Germinal center (tissue), 1 donor: ENCODE results near the gene KCNQ1.

Experiments
- DNase-seq: peaks from one replicate; pipeline ENCODE4 v3.0.0; 2012; ENCODE audit warnings: mixed read lengths, low spot score

Gene KCNQ1

DNA sequence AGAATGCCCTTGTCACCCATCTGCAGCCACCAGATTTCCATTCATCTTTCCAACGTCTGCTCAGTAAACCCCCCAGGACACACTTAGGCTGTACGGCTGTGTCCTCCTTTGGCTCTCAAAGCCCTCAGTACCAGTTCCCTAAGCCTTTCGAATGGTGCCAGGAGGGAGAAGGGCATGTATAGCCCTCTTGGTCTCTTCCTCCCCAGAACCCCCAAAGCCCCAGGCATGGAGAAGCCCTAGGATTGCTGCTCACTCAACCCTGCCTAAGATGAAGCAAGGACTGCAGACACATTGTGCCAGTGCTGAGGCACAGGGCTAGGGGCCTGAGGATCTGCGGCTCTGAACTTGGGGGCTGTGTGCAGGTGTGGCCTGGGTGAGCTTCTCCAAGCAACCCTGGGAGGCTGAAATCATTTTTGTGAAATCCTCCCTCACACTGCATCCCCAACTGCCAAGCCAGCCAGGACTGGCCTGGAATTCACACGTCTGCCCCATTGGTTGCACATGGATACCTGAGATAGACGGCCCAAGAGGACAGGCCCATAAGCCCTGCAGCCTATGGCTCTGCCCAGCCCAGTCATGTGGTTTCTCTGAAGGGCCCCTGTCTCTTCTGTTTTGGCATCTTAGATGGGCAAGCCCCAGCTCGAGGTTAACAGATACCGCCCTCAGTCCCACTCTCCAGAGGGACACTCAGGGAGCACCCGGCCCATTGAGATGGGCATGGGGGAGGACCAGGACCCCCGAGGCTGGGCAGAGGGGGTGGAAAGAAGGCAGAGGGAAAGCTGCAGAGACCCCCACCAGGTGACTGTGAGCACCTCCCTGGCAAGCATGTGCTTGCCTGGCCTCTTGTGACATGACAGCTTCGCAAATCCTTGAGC, 221.0 kb downstream of the KCNQ1 start:
- no peak for DNase-seq

DNA sequence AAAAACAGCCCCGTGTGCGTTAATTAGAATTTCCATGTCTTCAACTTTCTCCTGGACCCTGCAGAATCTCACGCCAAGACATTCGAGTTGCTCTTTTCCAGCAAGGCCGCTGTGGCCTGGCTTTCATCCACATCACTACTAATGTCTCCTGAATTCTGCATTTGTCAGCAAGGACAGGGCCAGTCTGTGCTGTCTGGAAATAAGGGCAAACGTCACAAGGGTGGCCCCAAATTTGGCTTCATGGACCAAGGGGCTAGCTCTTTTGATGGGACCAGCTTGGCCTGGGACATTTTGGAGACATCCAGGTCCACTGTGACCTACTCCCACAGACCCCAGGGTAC, 221.6 kb downstream of the KCNQ1 start:
- no peak for DNase-seq

DNA sequence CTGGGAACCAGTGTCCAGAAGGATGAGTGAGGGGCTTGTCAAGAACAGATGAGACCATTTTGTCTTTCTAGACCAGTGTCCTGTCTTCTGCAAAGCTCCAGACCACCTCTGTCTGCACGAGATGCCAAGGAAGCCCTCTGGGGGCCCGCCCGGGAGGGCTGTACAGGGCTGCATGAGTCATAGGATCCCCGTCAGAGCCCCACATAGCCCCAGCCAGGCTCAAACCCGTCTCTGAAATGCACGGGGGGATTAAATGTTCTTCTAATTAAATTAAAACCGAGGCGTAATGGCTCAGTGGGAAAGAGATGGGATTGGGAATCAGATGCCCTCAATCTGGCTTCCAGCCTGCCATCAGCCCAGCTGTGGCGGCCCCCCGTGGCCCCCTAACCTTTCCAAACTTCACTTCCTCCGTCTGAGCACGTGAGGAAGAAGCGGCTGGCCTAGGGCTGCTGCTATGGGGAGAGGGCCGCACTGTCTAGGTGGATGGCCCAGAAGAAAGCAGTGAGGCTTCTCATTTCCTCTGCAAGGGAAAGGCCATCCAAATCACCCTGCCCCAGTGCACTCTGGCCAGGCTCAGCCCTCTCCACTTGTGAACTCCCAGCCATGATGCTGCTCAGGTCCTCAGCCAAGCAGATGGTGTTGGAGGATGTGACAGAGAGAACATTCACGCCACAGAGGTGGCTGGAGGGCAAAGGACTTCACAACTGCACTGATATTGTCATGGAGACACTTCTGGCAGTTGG, 222.2 kb downstream of the KCNQ1 start:
- DNase-seq = no peak

DNA sequence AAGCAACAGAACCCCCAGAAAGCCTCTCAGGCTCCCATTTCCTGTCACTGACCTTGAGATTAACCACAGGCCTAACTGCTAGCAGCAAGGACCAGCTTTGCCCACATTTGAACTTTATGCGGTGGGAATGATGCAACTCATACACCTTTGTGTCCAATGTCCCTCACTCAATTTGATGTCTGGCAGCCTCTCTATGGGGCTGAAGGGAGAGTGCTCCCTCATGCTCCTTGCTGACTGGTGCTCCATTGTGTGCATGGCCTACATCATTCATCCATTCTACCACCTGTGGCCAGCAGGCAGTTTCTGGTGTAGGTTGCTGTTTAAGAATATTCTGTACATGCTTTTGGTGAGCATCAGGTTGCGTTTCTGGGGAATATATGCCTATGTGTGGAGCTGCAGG, 223.1 kb downstream of the KCNQ1 start:
- DNase-seq = no peak

DNA sequence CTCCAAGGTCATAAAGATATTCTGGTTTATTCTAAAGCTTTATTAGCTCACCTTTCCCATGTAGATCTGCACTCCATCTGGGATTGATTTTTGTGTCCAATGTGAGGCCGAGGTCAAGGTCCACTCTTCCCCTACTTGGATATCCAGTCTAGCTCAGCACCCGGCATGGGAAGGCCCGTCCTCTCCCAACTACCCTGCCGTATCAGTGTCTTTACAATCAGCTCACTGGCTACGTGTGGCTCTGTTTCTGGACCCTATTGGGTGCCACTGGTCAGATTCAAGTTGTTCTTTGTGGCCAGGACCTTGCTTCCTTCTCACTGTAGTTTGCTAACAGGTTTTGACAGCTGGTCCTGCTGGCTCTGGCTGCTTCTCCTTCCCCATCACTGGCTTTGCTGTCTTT, 224.1 kb downstream of the KCNQ1 start:
- DNase-seq = no peak

DNA sequence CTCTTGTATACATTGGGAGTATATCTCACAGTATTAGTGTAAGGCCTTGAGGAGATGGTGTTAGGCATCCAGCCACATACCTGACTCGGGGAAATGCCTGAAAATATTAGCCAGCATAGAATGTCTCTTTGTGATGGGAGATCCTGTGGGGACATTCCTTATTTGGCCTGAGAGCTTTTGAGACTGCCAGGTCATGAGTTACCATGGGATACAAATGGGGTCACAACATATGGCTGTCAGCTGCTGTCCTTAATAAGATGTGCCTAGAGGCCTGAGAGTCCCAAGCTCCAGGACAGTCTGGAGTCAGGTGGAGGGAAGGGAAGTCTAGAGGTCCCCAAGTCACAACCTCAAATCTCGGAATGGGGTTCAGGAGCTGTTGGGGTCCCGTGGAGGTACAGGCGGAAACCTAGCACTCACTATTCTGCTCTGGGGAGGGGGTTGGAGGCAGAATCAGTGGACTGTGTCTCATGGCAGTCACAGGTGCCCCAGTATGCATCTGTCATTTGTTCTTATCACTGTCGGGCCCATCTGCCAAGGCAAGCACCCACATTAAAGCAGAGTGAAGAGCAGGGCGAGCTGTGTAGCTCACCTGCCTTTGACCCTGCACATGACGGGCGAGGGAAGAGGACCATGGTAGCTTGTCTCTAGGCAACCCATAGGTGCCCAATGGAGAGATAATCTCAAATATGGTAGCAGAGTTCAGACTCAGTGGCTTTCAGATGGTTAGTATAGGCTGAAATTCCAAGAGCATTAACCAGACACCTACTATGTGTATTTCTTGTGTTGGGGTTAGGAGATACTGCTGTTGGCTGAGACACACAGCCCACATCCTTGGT, 225.0 kb downstream of the KCNQ1 start:
- DNase-seq = no peak

DNA sequence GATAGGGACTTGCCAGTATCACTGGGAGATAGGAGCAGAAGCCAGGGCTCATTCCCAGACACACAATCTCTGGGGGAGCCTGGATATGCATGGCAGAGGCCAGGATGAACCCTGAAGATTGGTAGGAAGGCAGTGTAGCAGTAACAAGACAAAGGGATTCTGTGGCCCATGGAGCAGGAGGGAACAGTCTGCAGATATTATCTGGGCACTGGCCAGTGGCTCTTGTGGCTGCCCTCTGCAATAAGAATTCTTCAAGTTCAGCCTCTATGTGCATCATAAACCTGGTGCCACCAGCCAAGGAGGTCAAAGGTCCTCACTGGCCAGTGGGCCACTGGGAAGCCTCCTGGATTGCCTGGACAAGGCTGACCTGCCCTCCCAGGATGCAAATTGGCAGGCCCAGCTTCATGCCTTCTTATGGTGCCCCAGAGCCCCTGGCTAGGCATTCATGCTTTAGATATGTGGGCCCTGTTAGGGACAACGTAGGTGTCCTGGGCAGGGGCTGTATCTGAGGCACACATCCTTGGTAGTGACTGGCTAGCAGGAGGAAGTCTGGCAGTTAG, 225.8 kb downstream of the KCNQ1 start:
- DNase-seq = no peak

DNA sequence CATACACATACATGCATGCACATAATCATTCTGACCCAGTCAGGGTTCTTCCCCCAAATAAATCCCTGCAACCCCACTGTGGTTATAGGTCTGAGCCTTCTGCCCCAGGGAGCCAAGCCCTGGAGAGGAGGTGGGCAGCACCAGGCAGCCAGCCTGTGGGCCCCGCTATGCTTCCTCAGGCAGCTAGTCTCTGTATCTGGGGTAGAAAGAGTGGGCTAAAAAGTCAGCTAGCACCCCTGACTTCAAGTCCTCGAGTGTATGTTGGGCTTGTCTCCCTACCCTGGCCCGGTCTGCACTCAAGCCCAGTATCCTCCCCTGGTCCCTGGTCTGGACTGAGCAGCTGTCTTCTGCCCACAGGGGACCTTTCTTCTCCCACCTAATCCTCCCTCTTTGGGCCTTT, 226.9 kb downstream of the KCNQ1 start:
- DNase-seq = no peak

DNA sequence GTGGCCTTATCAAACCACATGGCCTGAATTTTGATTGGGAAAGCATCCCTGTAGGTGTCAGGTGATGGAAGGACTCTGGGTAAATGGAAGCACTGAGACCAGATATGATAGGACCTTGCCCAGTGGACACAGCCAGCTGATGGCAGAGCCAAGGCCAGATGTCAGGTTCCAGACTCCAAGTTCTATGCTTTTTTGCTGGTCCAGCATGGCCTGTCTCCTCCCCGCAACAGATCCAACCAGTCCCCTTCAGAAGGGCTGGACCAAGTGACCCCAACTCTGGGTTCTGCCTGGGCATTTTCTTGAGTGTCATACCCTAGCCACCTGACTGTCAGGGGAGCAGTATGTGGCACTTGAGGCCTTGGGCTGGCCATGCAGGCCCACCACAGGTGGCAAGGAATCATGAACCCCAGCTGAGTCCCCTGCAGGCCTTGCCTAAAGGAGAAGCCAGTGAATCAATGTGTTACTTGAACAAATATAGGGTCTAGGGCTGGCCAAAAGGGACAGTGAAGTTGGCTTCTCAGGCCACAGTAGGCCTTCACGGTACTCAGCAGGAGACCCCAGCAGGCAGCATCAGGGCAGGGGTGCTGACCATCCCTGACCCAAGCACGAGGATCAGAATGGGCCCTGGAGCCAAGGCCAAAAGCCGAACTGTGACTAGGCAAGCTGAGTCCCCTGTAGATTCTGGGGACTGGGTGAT, 227.9 kb downstream of the KCNQ1 start:
- DNase-seq = no peak

DNA sequence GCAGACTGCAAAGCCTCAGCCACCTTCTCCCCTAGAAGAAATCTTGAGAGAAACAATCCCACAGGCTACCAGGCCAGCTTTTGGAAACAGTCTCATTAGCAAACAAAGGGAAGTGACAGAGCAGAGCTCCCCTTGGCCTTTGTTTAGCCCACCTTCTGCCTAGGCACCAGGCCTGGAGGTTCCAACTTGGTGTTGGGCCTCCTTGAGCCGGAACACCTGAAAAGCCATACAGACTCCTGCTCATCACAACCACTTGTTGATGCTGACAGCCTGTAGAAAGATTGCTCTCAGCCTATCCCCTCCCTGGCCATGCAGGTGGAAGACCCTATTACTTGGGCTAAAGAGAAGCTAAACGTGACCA, 228.4 kb downstream of the KCNQ1 start:
- no peak for DNase-seq

DNA sequence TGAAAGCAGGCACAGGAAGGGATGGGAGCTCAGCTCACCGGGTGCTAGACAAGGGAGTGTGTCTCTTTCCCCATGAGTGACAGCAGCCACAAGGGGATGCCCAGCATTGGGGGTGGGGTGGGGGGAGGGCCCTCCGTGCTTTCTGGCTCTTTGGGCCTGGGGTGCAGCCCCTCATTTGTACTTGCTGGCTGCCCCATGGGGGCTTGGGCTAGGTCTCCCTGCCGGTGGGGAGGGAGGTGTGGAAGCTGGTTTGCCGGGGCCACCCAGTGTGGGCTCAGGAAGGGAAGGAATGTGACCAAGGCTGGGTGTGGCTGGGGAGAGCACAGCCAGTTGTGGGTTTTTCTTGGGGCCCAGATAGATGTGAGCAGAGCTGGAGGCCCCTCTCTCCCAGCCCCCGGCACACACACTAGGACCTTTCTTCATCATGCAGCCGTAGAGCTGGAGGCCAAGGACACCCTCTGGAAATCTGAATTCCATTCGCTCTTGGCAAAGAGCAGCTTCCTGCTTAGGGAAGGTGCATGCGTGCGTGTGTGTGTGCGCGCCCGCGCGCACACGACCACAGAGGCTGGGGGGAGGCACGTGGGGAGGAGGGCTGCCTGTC, 229.2 kb downstream of the KCNQ1 start:
- no peak for DNase-seq

DNA sequence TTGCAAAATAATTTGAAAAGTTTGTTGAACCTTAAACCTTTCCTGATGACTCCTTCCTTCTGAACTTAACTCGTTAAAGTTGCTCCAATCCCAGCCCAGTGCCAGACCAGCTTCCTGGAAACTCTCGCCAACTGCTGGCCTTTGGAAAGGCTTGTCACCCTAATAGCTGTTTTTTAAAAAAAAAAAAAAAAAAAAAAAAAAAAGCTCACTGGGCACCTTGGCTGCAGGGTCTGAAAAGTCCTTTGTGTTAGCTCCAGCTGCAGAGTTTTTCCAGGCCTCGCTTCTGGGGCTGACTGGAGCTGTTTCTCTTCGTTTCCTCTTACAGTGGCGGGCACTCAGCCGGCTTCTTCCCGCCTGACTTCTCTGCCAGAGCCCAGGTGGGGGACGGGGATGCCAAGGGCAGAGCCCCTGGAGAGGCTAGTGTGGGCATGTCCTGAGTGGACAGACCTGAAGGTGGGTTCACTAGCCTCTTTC, 229.9 kb downstream of the KCNQ1 start:
- DNase-seq = no peak

DNA sequence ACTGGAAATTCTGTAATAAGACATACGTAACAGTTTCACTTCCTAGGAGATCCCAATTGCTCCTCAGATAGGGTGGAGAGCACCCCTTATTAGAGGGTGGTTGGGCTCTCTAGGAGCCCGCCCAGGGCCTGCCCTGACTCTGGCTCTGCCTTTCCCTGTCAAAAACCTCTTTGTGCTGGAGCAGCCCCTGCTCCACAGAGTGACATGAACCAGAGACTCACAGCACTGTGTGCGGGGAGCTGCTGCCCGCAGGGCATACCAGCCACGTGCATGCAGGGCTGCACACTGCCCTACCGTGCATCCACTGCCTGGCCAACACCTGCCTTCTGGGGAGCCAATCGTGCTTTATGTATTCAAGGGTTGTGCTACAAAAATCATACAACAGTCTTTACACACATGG, 230.7 kb downstream of the KCNQ1 start:
- DNase-seq = no peak

DNA sequence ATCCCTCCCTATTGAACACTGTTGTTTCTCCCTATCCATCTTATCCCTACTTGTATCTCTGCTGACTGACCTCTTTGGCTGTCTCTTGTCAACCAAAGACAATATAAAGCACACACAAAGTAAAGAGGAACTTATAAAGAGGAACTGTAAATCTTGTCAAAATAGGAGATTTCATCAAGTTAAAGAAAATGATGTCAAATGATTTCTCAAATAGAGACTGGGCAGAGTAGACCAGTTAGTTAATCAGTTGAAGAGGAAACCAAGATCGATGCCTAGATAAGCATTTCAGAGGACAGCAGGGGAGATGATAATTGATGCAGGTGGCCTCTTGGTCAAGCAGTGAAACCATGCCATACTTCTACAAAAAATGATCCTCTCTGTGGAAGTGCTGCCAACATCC, 232.3 kb downstream of the KCNQ1 start:
- DNase-seq = no peak

DNA sequence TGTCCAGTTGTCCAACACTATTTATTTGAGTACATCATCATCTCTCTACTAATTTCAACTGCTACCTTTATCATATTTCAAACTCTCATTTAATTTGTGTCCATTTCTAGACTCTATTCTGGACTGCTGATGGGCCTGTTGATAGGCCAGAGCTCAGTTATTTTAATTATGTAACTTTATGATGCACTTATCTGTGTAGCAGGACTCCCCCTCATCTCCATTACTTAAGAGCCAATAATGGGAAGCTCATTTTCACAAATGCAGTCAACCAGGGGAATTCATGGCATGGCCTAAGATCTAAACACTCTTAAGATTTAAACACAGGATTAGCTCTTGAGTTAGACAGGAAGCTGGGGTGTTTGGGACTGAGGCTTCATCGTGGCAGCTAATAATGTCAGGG, 233.6 kb downstream of the KCNQ1 start:
- DNase-seq = no peak

DNA sequence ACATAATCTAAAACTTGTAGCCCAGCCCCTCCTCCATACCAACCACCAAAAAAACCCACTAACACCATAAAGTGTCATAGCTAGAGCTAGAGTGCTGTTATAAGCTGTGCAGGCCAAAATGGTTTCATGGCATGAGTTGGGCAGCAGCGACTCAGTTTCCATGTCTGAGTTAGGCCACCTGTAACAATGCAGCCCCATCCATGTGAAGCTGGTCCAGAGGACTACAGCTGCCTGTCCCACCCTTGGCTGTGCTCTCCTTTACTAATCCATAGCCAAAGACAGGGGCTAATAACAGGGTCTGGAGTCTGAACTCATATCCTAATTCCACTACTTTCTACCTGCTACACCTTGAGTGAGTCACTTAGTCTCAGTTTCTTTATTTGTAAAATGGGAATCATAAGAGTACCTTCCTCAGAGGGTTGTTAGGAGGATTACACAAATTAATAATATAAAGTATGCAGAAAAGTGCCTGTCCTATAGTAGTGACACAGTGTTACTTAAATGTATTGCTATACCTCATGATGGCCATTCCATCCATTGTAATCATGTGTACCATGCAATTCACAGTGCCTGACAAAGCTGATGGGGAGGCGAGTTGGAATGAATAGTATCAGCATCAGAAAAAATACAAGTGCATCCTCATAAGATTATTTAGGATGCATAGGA, 234.3 kb downstream of the KCNQ1 start:
- DNase-seq = no peak

DNA sequence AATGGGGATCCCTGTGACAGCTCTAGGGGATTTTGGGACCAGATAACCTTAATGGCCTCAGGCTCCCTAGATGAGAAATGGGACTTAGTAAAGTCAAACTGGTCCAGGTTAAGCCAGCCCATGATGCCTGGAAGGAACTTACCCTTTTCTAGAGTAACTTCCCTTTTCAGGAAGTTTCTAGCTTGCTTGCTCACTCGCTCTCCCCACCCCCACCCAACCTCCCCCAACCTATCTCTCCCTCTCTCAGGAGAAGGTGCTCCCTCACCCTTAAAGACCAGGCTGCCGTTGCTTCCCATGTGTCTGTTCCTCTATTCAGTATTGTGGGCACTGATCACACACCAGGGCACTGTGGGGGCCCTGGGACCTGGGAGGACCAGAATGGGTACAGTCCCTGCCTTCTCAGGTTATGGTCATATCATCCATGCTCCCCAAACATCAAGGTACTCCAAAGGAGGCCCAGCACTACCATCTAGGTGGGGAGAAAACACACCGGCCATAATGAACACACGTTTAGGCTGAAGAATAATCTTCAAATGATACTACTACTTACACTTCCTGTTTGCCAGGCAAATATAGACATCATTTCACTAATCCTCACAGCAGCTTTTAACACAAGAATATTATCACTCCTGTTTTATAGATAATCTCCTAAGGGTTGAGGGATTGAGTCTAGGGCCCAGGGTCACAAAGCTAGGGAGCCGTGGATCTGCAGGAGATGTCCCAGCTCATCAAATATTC, 236.8 kb downstream of the KCNQ1 start:
- no peak for DNase-seq

DNA sequence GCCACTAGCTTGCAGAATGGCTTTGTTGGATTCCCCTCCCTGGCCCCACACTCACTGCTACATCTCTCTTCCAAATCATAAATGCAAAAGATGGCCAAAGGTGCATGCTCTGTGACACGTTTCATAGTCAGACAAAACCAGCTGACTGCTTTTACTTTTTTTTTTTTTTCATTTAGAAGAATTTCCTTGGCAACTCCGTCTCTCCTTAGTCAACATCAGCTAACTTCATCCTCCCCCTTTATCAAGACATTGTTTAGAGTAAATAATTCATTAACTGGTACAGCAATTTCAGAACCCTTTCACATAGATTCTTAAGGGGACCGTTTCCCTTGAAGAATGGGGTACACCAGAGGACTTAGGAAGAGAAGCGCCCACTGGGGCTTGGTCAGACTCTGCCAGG, 239.0 kb downstream of the KCNQ1 start:
- DNase-seq = no peak

DNA sequence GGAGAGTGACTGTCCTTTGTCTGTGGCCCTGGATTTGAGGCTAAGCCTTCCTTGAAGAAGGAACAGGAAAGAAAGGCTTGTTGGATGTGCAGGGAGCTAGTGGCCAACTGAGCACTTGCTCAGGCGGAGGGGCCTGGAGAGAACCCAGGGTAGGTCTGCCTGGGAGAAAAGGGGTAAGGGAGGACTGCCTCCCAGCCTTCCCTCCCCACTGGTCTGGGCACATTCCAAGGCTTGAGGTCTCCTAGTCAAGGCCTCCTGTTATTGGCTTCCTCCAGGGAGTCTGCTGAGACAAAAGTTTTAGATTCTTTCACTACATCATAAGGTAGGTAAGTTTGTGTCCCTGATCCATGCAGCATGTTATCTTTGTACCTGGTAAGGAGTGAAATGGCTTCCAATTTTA, 239.8 kb downstream of the KCNQ1 start:
- DNase-seq = no peak

DNA sequence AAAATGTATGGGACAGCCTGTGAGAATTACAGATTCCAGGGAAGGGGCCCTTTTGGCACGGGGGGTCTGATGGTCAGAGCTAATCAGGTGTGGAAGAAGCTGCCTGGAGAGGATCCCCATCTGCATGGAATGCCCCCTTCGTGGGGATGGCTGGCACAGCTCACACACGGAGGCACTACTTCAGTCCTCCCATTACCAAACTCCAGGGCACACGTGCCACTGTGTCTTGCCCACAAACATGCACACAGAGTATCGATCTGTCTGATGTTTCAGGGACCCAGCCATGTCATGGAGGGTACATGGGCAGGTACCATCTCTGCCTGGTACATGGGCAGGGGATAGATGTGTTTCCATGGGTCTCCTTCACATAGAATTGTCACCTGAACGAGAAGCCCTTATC, 240.2 kb downstream of the KCNQ1 start:
- no peak for DNase-seq
